SK-N-SH (cell line): ENCODE measurements around the gene ZNRF1. TPM values are rescaled to one million over a fixed set of nuclear protein-coding genes. Genes with fewer than 3 reads are reported as not detected.

ENCODE experiments used
- CTCF ChIA-PET: fragments of 300-600, 350-600 bp; formaldehyde crosslinking; extraction: SDS; loops from one replicate; lab custom pipeline; 2021; lab: Yijun Ruan, JAX
- POLR2A ChIA-PET: fragments of 350-600 bp; sonication (Branson Sonifier 250); formaldehyde crosslinking; extraction: SDS; loops from one replicate; lab custom pipeline; 2020; ENCODE audit warnings: antibody characterized with exemption, inconsistent platforms; lab: Yijun Ruan, JAX
- DNase-seq: peaks from one replicate; pipeline ENCODE4 v3.0.0; 2012
- H2AFZ ChIP-seq: fragments of 200-600 bp; sonication (generic); 2 replicates; pipeline ENCODE4 v1.8.1; 2016; ENCODE audit warnings: antibody characterized with exemption, mild to moderate bottlenecking, low read depth
- H3F3A ChIP-seq: fragments of 200-600 bp; sonication (generic); replicated peaks from 2 replicates; pipeline ENCODE3; 2016; ENCODE audit warnings: antibody characterized with exemption, mild to moderate bottlenecking; ENCODE audit not compliant: insufficient read depth
- H3K27ac ChIP-seq, 2 experiments: fragments of 200-500 bp in 1 of 2; fragments of 200-600 bp in 1 of 2; sonication (Bioruptor generic) in 1 of 2; sonication (generic), shearing (Covaris generic) in 1 of 2; 2 replicates each; pipeline versions ENCODE4 v1.5.1 to v1.6.1; 2014 to 2016; ENCODE audit warnings: low read depth in 2 of 2, inconsistent platforms in 1 of 2, low read length in 1 of 2, mild to moderate bottlenecking in 1 of 2, mixed read lengths in 1 of 2
- H3K27me3 ChIP-seq: fragments of 200-600 bp; sonication (generic), shearing (Covaris generic); 2 replicates; pipeline ENCODE4 v1.6.1; 2016; ENCODE audit warnings: mixed run types; ENCODE audit not compliant: insufficient read depth
- H3K36me3 ChIP-seq, 2 experiments: fragments of 200-500 bp in 1 of 2; fragments of 200-600 bp in 1 of 2; sonication (Bioruptor generic) in 1 of 2; sonication (generic) in 1 of 2; replicated peaks in 1 of 2; 2 replicates each; pipeline versions ENCODE3 to v1.5.1; 2014 to 2016; ENCODE audit warnings: low read length in 1 of 2, mild to moderate bottlenecking in 1 of 2; ENCODE audit not compliant: insufficient read depth in 2 of 2, control insufficient read depth in 1 of 2
- H3K4me1 ChIP-seq, 2 experiments: fragments of 200-500 bp in 1 of 2; fragments of 200-600 bp in 1 of 2; sonication (Bioruptor generic) in 1 of 2; sonication (generic), shearing (Covaris generic) in 1 of 2; 2 replicates each; pipeline versions ENCODE4 v1.5.1 to v1.6.1; 2014 to 2016; ENCODE audit warnings: low read depth in 1 of 2, low read length in 1 of 2, mixed run types in 1 of 2; ENCODE audit not compliant: insufficient read depth in 2 of 2, control insufficient read depth in 1 of 2
- H3K4me2 ChIP-seq: fragments of 200-600 bp; sonication (generic), shearing (Covaris generic); 2 replicates; pipeline ENCODE4 v1.6.1; 2017; ENCODE audit warnings: mixed run types
- H3K4me3 ChIP-seq, 2 experiments: fragments of 200-500 bp in 1 of 2; fragments of 200-600 bp in 1 of 2; sonication (Bioruptor generic) in 1 of 2; sonication (generic), shearing (Covaris generic) in 1 of 2; 2 replicates each; pipeline versions ENCODE4 v1.5.1 to v1.8.1; 2014 to 2016; ENCODE audit warnings: low read depth in 2 of 2, inconsistent platforms in 1 of 2, low read length in 1 of 2, mild to moderate bottlenecking in 1 of 2, mixed read lengths in 1 of 2, moderate library complexity in 1 of 2
- H3K79me2 ChIP-seq: fragments of 200-600 bp; sonication (generic); 2 replicates; pipeline ENCODE4 v1.8.1; 2017; ENCODE audit warnings: mild to moderate bottlenecking; ENCODE audit not compliant: insufficient read depth
- H3K9ac ChIP-seq: fragments of 200-600 bp; sonication (generic); 2 replicates; pipeline ENCODE4 v1.6.1; 2017; ENCODE audit warnings: mixed run types
- H3K9me2 ChIP-seq: fragments of 200-600 bp; sonication (generic); 2 replicates; pipeline ENCODE4 v1.6.1; 2017; ENCODE audit warnings: mixed run types
- H3K9me3 ChIP-seq: fragments of 200-600 bp; sonication (generic); 2 replicates; pipeline ENCODE4 v1.6.1; 2017; ENCODE audit warnings: mixed run types, mild to moderate bottlenecking, moderate library complexity
- H4K20me1 ChIP-seq: fragments of 200-600 bp; sonication (generic); 2 replicates; pipeline ENCODE4 v1.6.1; 2017; ENCODE audit warnings: mild to moderate bottlenecking, mixed run types; ENCODE audit not compliant: insufficient read depth
- FOSL2 ChIP-seq: IDR thresholded peaks from 2 replicates; pipeline ENCODE4 v1.4.0; 2012; ENCODE audit warnings: low read depth, mild to moderate bottlenecking, moderate library complexity, borderline replicate concordance
- FOXJ3 ChIP-seq: sonication (generic); formaldehyde crosslinking; IDR thresholded peaks from 2 replicates; pipeline ENCODE4 v1.5.1; 2020; ENCODE audit warnings: mild to moderate bottlenecking, missing genetic modification reagents
- FOXM1 ChIP-seq: IDR thresholded peaks from 2 replicates; pipeline ENCODE4 v1.4.0; 2012; ENCODE audit warnings: low read depth, mild to moderate bottlenecking
- GABPA ChIP-seq: IDR thresholded peaks from 2 replicates; pipeline ENCODE4 v1.4.0; 2012; ENCODE audit warnings: low read depth, mild to moderate bottlenecking
- JUND ChIP-seq: IDR thresholded peaks from 2 replicates; pipeline ENCODE4 v1.4.0; 2012
- MEF2A ChIP-seq: IDR thresholded peaks from 2 replicates; pipeline ENCODE4 v1.4.0; 2012; ENCODE audit warnings: low read depth, borderline replicate concordance
- NFIC ChIP-seq: IDR thresholded peaks from 2 replicates; pipeline ENCODE4 v1.4.0; 2012; ENCODE audit warnings: borderline replicate concordance
- POLR2AphosphoS5 ChIP-seq: IDR thresholded peaks from 2 replicates; pipeline ENCODE4 v1.6.1; 2012; ENCODE audit warnings: low read depth, low read length
- RAD21 ChIP-seq: IDR thresholded peaks from 2 replicates; pipeline ENCODE4 v1.6.1; 2012; ENCODE audit warnings: mild to moderate bottlenecking, low read length
- RFX5 ChIP-seq: IDR thresholded peaks from 2 replicates; pipeline ENCODE4 v1.6.1; 2012; ENCODE audit warnings: mild to moderate bottlenecking, improper control_type of control experiment, low read length
- SIN3A ChIP-seq: IDR thresholded peaks from 2 replicates; pipeline ENCODE4 v1.6.1; 2012; ENCODE audit warnings: low read depth, mild to moderate bottlenecking, low read length, moderate library complexity, borderline replicate concordance
- SMC3 ChIP-seq: IDR thresholded peaks from 2 replicates; pipeline ENCODE4 v1.6.1; 2012; ENCODE audit warnings: low read depth, low read length, improper control_type of control experiment
- WGBS: methylation state at CpG from one replicate; pipeline ENCODE4 v1.1.6; 2017; ENCODE audit warnings: low lambda C conversion rate; 5-methylcytosine and 5-hydroxymethylcytosine counted together
- polyA plus RNA-seq, 3 experiments: library from polyadenylated mRNA; depleted of rRNA; stranded (reverse); fragments of >200 nt; gene quantifications; 2 replicates each; pipeline ENCODE4 v1.2.3, GENCODE V29; 2012
- TF ChIP-seq, protein P1 (sequence below): IDR thresholded peaks from 2 replicates; pipeline ENCODE4 v1.4.0; 2012; ENCODE audit warnings: low read depth, borderline replicate concordance
- TF ChIP-seq, protein P2 (sequence below): fragments of 150-350 bp; IDR thresholded peaks from 2 replicates; pipeline ENCODE4 v1.6.1; 2017; ENCODE audit warnings: antibody characterized with exemption, low read length, low read depth, borderline replicate concordance
- TF ChIP-seq, protein P3 (sequence below): fragments of 150-350 bp; IDR thresholded peaks from 2 replicates; pipeline ENCODE4 v1.6.1; 2016; ENCODE audit warnings: mild to moderate bottlenecking, low read depth, low read length
- TF ChIP-seq, protein P4 (sequence below): IDR thresholded peaks from 2 replicates; pipeline ENCODE4 v1.6.1; 2012; ENCODE audit warnings: mild to moderate bottlenecking, low read depth, low read length, moderate library complexity
- TF ChIP-seq, protein P5 (sequence below): IDR thresholded peaks from 2 replicates; pipeline ENCODE4 v1.4.0; 2012; ENCODE audit warnings: low read depth

The ZNRF1 gene
- polyA plus RNA-seq, 1 of the 3 experiments (the other 2 are of a cell fraction), result 23.7 TPM

DNA sequence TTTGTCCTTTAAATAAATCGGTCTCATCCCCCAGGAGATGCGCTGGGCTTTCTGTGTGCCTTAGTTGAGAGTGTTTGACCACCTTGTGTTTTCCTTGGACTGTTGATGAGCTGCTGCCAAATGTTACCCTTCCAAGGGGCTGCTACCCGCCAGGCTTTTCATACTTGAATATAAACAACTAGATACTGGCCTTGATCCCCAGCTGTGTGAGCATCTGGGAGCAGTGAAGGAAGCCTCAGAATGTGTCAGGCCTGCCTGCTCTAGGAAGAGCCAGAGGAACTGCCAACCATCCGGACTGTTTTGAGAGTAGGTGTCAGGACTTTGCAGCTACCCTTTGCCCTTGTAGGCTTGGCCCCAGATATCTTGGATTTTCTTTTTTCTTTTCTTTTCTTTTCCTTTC, 60.0 kb downstream of the ZNRF1 start (continued):
- TF ChIP-seq RFX5, result no peak
- TF ChIP-seq FOXJ3 (CRISPR knock-in tag), result no peak

DNA sequence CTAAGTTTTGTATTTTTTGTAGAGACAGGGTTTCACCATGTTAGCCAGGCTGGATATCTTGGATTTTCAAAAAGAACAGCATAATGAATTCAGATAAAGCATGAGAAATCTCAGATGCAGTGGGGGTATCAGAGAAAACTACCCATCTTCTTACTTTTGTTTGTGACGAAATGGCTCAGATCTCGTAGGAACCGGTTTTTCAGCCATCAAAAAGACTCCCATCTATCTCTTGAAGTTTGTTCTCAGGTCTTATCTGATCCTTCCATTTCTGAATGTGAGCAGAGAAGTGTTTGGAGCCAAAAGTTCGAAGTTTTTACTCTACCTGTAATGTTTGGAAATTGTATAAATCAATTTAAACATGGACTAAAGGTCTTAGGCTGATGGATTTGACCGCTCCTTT, 60.6 kb downstream of the ZNRF1 start:
- Histone ChIP-seq H3K9me2 (no peaks in the 10 kb centered on the region), H3K79me2 (peaks cover 94% of the 10 kb centered on the region), H3K4me3 (no peak overlapping the region), H3K4me1 (peaks cover 7 to 10% of the 10 kb centered on the region in 2 experiments; a peak in 2 of 4 replicates), H3K27me3 (no peaks in the 10 kb centered on the region), H3K36me3 (peaks cover 0 to 3% of the 10 kb centered on the region in 2 experiments), H3F3A (no peaks in the 10 kb centered on the region), H3K9ac (no peak overlapping the region), H3K27ac (no peak overlapping the region), H4K20me1 (peaks cover 60% of the 10 kb centered on the region), H2AFZ (no peak overlapping the region), H3K9me3 (no peaks in the 10 kb centered on the region), H3K4me2 (no peak overlapping the region)
- POLR2A ChIA-PET, result no interaction called here
- CTCF ChIA-PET, result interaction anchor here (1.3 kb wide), 1 partner anchor 61 kb away, joined by 4 read pairs; the partner anchor contains the start of gene ZNRF1
- WGBS, result 96% methylated on average over 5 of the region's 5 CpGs
- DNase-seq, result no peak
- no peak for TF ChIP-seq SMC3
- TF ChIP-seq RAD21, result no peak
- TF ChIP-seq MEF2A, result no peak
- TF ChIP-seq POLR2AphosphoS5, result no peak
- no peak for TF ChIP-seq NFIC
- TF ChIP-seq, protein P1, sequence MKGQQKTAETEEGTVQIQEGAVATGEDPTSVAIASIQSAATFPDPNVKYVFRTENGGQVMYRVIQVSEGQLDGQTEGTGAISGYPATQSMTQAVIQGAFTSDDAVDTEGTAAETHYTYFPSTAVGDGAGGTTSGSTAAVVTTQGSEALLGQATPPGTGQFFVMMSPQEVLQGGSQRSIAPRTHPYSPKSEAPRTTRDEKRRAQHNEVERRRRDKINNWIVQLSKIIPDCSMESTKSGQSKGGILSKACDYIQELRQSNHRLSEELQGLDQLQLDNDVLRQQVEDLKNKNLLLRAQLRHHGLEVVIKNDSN, result no peak
- TF ChIP-seq JUND, result no peak
- no peak for TF ChIP-seq GABPA
- TF ChIP-seq RFX5, result no peak
- TF ChIP-seq, protein P2, sequence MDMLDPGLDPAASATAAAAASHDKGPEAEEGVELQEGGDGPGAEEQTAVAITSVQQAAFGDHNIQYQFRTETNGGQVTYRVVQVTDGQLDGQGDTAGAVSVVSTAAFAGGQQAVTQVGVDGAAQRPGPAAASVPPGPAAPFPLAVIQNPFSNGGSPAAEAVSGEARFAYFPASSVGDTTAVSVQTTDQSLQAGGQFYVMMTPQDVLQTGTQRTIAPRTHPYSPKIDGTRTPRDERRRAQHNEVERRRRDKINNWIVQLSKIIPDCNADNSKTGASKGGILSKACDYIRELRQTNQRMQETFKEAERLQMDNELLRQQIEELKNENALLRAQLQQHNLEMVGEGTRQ, result no peak
- no peak for TF ChIP-seq FOSL2
- TF ChIP-seq, protein P3, sequence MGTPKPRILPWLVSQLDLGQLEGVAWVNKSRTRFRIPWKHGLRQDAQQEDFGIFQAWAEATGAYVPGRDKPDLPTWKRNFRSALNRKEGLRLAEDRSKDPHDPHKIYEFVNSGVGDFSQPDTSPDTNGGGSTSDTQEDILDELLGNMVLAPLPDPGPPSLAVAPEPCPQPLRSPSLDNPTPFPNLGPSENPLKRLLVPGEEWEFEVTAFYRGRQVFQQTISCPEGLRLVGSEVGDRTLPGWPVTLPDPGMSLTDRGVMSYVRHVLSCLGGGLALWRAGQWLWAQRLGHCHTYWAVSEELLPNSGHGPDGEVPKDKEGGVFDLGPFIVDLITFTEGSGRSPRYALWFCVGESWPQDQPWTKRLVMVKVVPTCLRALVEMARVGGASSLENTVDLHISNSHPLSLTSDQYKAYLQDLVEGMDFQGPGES, result no peak
- TF ChIP-seq FOXM1, result no peak
- TF ChIP-seq, protein P4, sequence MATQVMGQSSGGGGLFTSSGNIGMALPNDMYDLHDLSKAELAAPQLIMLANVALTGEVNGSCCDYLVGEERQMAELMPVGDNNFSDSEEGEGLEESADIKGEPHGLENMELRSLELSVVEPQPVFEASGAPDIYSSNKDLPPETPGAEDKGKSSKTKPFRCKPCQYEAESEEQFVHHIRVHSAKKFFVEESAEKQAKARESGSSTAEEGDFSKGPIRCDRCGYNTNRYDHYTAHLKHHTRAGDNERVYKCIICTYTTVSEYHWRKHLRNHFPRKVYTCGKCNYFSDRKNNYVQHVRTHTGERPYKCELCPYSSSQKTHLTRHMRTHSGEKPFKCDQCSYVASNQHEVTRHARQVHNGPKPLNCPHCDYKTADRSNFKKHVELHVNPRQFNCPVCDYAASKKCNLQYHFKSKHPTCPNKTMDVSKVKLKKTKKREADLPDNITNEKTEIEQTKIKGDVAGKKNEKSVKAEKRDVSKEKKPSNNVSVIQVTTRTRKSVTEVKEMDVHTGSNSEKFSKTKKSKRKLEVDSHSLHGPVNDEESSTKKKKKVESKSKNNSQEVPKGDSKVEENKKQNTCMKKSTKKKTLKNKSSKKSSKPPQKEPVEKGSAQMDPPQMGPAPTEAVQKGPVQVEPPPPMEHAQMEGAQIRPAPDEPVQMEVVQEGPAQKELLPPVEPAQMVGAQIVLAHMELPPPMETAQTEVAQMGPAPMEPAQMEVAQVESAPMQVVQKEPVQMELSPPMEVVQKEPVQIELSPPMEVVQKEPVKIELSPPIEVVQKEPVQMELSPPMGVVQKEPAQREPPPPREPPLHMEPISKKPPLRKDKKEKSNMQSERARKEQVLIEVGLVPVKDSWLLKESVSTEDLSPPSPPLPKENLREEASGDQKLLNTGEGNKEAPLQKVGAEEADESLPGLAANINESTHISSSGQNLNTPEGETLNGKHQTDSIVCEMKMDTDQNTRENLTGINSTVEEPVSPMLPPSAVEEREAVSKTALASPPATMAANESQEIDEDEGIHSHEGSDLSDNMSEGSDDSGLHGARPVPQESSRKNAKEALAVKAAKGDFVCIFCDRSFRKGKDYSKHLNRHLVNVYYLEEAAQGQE, result no peak
- TF ChIP-seq, protein P5, sequence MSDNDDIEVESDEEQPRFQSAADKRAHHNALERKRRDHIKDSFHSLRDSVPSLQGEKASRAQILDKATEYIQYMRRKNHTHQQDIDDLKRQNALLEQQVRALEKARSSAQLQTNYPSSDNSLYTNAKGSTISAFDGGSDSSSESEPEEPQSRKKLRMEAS, result no peak
- no peak for TF ChIP-seq SIN3A
- TF ChIP-seq, all 33 proteins: peak for 0
